Astrocyte (in vitro differentiated cells and primary cell): Measurements from ENCODE around the gene EBI3. TPM values are rescaled to one million over a fixed set of nuclear protein-coding genes. Genes with fewer than 3 reads are reported as not detected.
A peak's percentile ranks its signal among the peaks of the same experiment; 100 is the strongest.

Experiments used
- DNase-seq: peaks from one replicate; pipeline ENCODE4 v3.0.0-alpha.2; 2010; ENCODE audit warnings: low read depth
- FAIRE-seq: peaks from 2 replicates; lab custom pipeline; 2011; peaks lifted over from hg19 to GRCh38; lab: Jason Lieb, UNC
- H2AFZ ChIP-seq: 2 replicates; pipeline ENCODE4 v1.6.0; 2012; ENCODE audit warnings: low read depth, low read length, inconsistent platforms
- H3K27ac ChIP-seq: 2 replicates; pipeline ENCODE4 v1.5.1; 2011; ENCODE audit warnings: low read depth, low read length, inconsistent platforms
- H3K27me3 ChIP-seq: 2 replicates; pipeline ENCODE4 v1.6.0; 2011; ENCODE audit warnings: low read length, inconsistent platforms; ENCODE audit not compliant: insufficient read depth
- H3K36me3 ChIP-seq: 2 replicates; pipeline ENCODE4 v1.5.1; 2011; ENCODE audit warnings: low read length, inconsistent platforms; ENCODE audit not compliant: insufficient read depth
- H3K4me1 ChIP-seq: 2 replicates; pipeline ENCODE4 v1.5.1; 2011; ENCODE audit warnings: low read length, inconsistent platforms; ENCODE audit not compliant: insufficient read depth
- H3K4me2 ChIP-seq: 2 replicates; pipeline ENCODE4 v1.6.0; 2012; ENCODE audit warnings: low read length, inconsistent platforms
- H3K4me3 ChIP-seq: 2 replicates; pipeline ENCODE4 v1.5.1; 2011; ENCODE audit warnings: low read depth, mild to moderate bottlenecking, low read length, inconsistent platforms; ENCODE audit not compliant: insufficient read depth
- H3K79me2 ChIP-seq: 2 replicates; pipeline ENCODE4 v1.6.0; 2012; ENCODE audit warnings: mild to moderate bottlenecking, low read length, inconsistent platforms; ENCODE audit not compliant: insufficient read depth
- H3K9ac ChIP-seq: 2 replicates; pipeline ENCODE4 v1.6.0; 2012; ENCODE audit warnings: mild to moderate bottlenecking, low read length, inconsistent platforms
- H3K9me3 ChIP-seq: 2 replicates; pipeline ENCODE4 v1.5.1; 2012; ENCODE audit warnings: low read depth, mild to moderate bottlenecking, low read length, inconsistent platforms; ENCODE audit not compliant: insufficient read depth
- H4K20me1 ChIP-seq: 2 replicates; pipeline ENCODE4 v1.6.0; 2012; ENCODE audit warnings: low read length, inconsistent platforms; ENCODE audit not compliant: insufficient read depth
- H3K27ac Mint-ChIP-seq: one replicate; pipeline ENCODE4 v1.8.0; 2021; ENCODE audit warnings: mild to moderate bottlenecking, mixed read lengths; ENCODE audit not compliant: unreplicated experiment
- H3K27me3 Mint-ChIP-seq: one replicate; pipeline ENCODE4 v1.8.0; 2021; ENCODE audit warnings: low read depth, mixed read lengths; ENCODE audit not compliant: unreplicated experiment
- H3K36me3 Mint-ChIP-seq: one replicate; pipeline ENCODE4 v1.8.0; 2021; ENCODE audit warnings: low read depth, mixed read lengths; ENCODE audit not compliant: unreplicated experiment
- H3K4me1 Mint-ChIP-seq: one replicate; pipeline ENCODE4 v1.8.0; 2021; ENCODE audit warnings: low read depth, mixed read lengths; ENCODE audit not compliant: unreplicated experiment
- H3K4me3 Mint-ChIP-seq: one replicate; pipeline ENCODE4 v1.8.0; 2021; ENCODE audit warnings: mild to moderate bottlenecking, moderate library complexity, mixed read lengths; ENCODE audit not compliant: unreplicated experiment
- H3K9me3 Mint-ChIP-seq: one replicate; pipeline ENCODE4 v1.8.0; 2021; ENCODE audit warnings: mild to moderate bottlenecking, mixed read lengths; ENCODE audit not compliant: unreplicated experiment
- EZH2 ChIP-seq: IDR thresholded peaks from 2 replicates; pipeline ENCODE4 v1.6.1; 2012; ENCODE audit warnings: mild to moderate bottlenecking, low read length, inconsistent platforms; ENCODE audit not compliant: insufficient read depth
- total RNA-seq: library from RNA; stranded (reverse); gene quantifications from 2 replicates; pipeline ENCODE4 v1.2.1, GENCODE V29; 2021
- TF ChIP-seq, protein P1 (sequence below): IDR thresholded peaks from 2 replicates; pipeline ENCODE4 v1.5.1; 2011; ENCODE audit warnings: low read depth, mild to moderate bottlenecking, inconsistent platforms, low read length, moderate library complexity; ENCODE audit not compliant: insufficient read depth

EBI3 gene
- total RNA-seq, 1 donor from 2014 or later, result 5.4 TPM

DNA sequence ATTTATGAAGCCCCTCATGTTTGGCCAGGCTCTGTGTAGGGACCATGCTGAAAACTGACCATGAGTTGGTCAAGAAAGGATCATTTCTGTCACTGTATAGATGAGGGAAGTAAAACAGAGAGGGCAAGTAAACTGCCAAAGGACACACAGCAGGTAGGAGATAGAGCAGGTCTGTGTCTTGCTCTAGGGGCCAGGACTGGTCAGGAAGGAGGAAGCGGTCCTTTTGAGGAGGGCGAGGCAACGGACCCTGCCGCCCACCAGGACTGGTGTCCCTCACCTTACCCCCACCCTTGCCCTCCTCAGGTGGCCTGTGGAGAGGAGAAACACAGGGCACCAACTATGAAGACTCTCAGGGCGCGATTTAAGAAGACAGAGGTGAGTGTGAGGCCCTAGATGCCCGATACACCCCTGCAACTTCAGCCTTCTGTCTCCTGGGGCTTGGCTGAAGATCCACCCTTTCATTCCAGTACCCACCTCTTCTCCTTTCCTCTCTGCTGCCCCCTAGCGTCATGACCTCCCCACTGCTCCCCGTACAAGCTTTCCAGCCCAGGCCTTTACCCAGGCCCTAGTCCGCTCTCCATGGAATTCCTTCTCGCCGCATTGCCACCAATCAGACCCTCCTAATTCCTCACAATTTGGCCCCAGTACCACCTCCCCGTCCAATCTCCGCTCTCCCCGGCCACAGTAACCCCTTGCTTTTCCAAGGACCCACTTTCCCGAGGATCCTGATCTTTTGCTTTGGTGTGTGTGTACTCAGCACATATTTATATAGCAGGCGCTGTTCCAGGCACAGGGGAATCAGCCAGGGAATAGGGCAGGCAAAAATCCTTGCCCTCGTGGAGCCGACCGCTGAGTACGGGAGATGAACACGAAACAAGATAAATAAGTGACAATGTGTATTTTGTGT is 43.0 kb upstream of the EBI3 start:
- peaks cover 8% of the 10 kb centered on the region for H3K79me2 ChIP-seq
- H3K4me3 Mint-ChIP-seq, result no peak overlapping the region
- peaks cover 9% of the 10 kb centered on the region for H3K27me3 Mint-ChIP-seq
- FAIRE-seq (no peak), DNase-seq (peak; percentile 15)
- H3K4me2 ChIP-seq, result no peak overlapping the region
- no peaks in the 10 kb centered on the region for H4K20me1 ChIP-seq
- H3K36me3 Mint-ChIP-seq, result no peaks in the 10 kb centered on the region
- H3K9ac ChIP-seq, result no peak overlapping the region
- no peak overlapping the region for H3K27ac ChIP-seq
- peak overlapping the region; percentile 39 for H2AFZ ChIP-seq
- H3K9me3 ChIP-seq, result no peaks in the 10 kb centered on the region
- peaks cover under 1% of the 10 kb centered on the region for H3K4me1 Mint-ChIP-seq
- no peaks in the 10 kb centered on the region for H3K27me3 ChIP-seq
- H3K4me1 ChIP-seq, result no peaks in the 10 kb centered on the region
- no peaks in the 10 kb centered on the region for H3K36me3 ChIP-seq
- no peaks in the 10 kb centered on the region for H3K9me3 Mint-ChIP-seq
- H3K4me3 ChIP-seq, result no peak overlapping the region
- H3K27ac Mint-ChIP-seq, result peak overlapping the region; percentile 47
- TF ChIP-seq EZH2, result no peak
- TF ChIP-seq, protein P1, sequence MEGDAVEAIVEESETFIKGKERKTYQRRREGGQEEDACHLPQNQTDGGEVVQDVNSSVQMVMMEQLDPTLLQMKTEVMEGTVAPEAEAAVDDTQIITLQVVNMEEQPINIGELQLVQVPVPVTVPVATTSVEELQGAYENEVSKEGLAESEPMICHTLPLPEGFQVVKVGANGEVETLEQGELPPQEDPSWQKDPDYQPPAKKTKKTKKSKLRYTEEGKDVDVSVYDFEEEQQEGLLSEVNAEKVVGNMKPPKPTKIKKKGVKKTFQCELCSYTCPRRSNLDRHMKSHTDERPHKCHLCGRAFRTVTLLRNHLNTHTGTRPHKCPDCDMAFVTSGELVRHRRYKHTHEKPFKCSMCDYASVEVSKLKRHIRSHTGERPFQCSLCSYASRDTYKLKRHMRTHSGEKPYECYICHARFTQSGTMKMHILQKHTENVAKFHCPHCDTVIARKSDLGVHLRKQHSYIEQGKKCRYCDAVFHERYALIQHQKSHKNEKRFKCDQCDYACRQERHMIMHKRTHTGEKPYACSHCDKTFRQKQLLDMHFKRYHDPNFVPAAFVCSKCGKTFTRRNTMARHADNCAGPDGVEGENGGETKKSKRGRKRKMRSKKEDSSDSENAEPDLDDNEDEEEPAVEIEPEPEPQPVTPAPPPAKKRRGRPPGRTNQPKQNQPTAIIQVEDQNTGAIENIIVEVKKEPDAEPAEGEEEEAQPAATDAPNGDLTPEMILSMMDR, result peak; percentile 77

DNA sequence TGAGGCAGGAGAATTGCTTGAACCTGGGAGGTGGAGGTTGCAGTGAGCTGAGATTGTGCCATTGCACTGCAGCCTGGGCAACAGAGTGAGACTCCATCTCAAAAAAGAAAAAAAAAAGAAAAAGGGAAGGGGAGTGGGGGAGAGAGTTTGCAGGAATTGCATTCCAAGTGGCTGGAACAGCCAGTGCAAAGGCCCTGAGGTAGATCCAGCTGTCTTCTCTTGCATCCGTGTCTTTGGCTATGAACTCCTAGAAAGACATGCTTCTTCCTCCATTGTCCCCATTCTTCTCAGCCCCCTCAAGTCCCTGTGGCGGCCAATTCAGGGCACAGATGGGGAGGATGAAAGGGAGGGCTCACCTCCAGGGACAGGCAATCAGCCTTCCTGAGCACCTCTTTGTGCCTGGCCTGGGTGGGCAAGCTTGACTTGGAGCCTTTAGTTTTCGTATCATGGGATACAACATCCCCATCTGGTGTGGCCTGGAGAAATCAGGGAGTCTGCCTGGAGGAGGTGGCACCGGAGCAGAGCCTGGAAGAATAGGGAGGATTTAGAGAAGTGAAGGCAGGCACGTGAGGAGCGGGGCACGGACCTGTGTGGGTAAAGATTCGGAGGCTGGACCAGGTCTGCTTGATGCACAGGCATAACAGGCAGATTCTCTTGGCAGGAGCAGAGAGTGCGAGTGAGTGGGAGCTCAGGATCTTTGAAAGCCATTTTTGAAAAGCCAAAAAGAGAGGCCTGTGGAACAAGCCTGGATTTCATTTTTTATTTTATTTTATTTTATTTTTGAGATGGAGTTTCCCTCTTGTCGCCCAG is 41.8 kb upstream of the EBI3 start:
- Histone ChIP-seq H2AFZ (no peak overlapping the region), H3K4me2 (no peak overlapping the region), H3K9ac (no peak overlapping the region), H3K4me3 (no peak overlapping the region), H3K79me2 (no peaks in the 10 kb centered on the region), H3K36me3 (no peaks in the 10 kb centered on the region), H3K27me3 (no peaks in the 10 kb centered on the region), H3K9me3 (no peaks in the 10 kb centered on the region), H3K4me1 (no peaks in the 10 kb centered on the region), H3K27ac (no peak overlapping the region), H4K20me1 (no peaks in the 10 kb centered on the region)
- no peak for TF ChIP-seq EZH2
- TF ChIP-seq, protein P1, result no peak
- DNase-seq, result no peak
- H3K9me3 Mint-ChIP-seq, result no peaks in the 10 kb centered on the region
- peaks cover 9% of the 10 kb centered on the region for H3K27me3 Mint-ChIP-seq
- H3K4me3 Mint-ChIP-seq, result no peak overlapping the region
- FAIRE-seq, result no peak
- H3K36me3 Mint-ChIP-seq, result no peaks in the 10 kb centered on the region
- no peak overlapping the region for H3K27ac Mint-ChIP-seq
- H3K4me1 Mint-ChIP-seq, result no peaks in the 10 kb centered on the region
